ENCODE measurements around the gene SOX21.

The SOX21 gene

GRCh38 chr13:94708031-94708859 lies 4.1 kb downstream of the SOX21 start:
- DNase-seq, result no peak

GRCh38 chr13:94707400-94708021 lies 4.8 kb downstream of the SOX21 start:
- DNase-seq, result no peak

- DNase-seq, result no peak
Observed at GRCh38 chr13:94706843-94707399, 5.4 kb downstream of the SOX21 start.

GRCh38 chr13:94706101-94706842 lies 6.1 kb downstream of the SOX21 start:
- no peak for DNase-seq

GRCh38 chr13:94705081-94706030 lies 7.0 kb downstream of the SOX21 start:
- no peak for DNase-seq

- no peak for DNase-seq
Observed at GRCh38 chr13:94704377-94705080, 7.8 kb downstream of the SOX21 start.

GRCh38 chr13:94703721-94704314 lies 8.5 kb downstream of the SOX21 start:
- no peak for DNase-seq

- no peak for DNase-seq
Observed at GRCh38 chr13:94703271-94703670, 9.1 kb downstream of the SOX21 start.

GRCh38 chr13:94702181-94703041 lies 9.9 kb downstream of the SOX21 start:
- no peak for DNase-seq

GRCh38 chr13:94701313-94702180 lies 10.8 kb downstream of the SOX21 start:
- no peak for DNase-seq

- DNase-seq, result no peak
Observed at GRCh38 chr13:94700536-94700935, 11.8 kb downstream of the SOX21 start.

GRCh38 chr13:94700051-94700535 lies 12.3 kb downstream of the SOX21 start:
- DNase-seq, result no peak

- DNase-seq, result no peak
Observed at GRCh38 chr13:94696171-94696570, 16.2 kb downstream of the SOX21 start.

- DNase-seq, result no peak
Observed at GRCh38 chr13:94692030-94692429, 20.3 kb downstream of the SOX21 start.

- DNase-seq, result no peak
Observed at GRCh38 chr13:94683409-94683808, 28.9 kb downstream of the SOX21 start.

- no peak for DNase-seq
Observed at GRCh38 chr13:94682229-94682628, 30.1 kb downstream of the SOX21 start.

- no peak for DNase-seq
Observed at GRCh38 chr13:94679614-94680013, 32.7 kb downstream of the SOX21 start.

GRCh38 chr13:94678845-94679244 lies 33.5 kb downstream of the SOX21 start:
- DNase-seq, result no peak

- DNase-seq, result no peak
Observed at GRCh38 chr13:94677799-94678198, 34.5 kb downstream of the SOX21 start.
